PC-3 (cell line): ENCODE measurements around the gene LRRC40.

ENCODE experiments used
- CTCF ChIP-seq: fragments of 300-600 bp; sonication (generic); conservative IDR thresholded peaks from 2 replicates; pipeline ENCODE4 v1.5.1; 2017; ENCODE audit warnings: antibody characterized with exemption, low read depth, mild to moderate bottlenecking, low read length
- EZH2 ChIP-seq: fragments of 300-600 bp; sonication (generic); IDR thresholded peaks from one replicate; pipeline ENCODE4 v1.6.1; 2017; ENCODE audit warnings: antibody characterized with exemption, mild to moderate bottlenecking, low read length; ENCODE audit not compliant: unreplicated experiment

DNA sequence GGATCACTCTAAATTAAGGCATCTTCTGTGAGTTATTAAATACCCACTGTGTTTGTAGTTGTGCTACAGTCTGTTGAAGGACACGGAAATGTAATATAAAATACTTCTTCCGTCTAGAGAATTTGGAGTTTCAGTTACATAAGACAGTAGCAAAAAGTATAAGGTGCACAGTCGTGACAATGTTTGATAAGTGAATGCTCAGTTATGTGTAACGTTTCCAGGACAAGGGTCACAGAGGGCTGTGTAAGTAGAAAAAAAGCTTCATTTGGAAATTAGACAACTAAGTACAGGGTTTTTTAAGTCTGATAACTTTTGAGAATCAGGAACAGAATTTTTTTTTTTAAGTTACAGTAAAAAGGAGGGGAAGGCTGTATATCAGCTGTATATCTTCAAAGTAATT, 43.4 kb upstream of the LRRC40 start:
- TF ChIP-seq CTCF (no peak), EZH2 (no peak)
